Right renal cortex interstitium (tissue), 3 donors: ENCODE measurements around the gene TMF1. TPM values are rescaled to one million over a fixed set of nuclear protein-coding genes. Genes with fewer than 3 reads are reported as not detected.

ENCODE experiments used
- DNase-seq, 3 donors: peaks; one replicate each; pipeline ENCODE4 v3.0.0-alpha.2; 2013; ENCODE audit warnings: low read depth in 3 of 3, low spot score in 2 of 3
- polyA plus RNA-seq, 3 donors: library from polyadenylated mRNA; unstranded; fragments of 120-200 nt; gene quantifications; one replicate each; pipeline ENCODE4 v1.2.1, GENCODE V29; 2013; ENCODE audit not compliant: insufficient read length in 3 of 3

TMF1 gene
- polyA plus RNA-seq, 3 donors: 41.7 to 47.5 (median 43.5) TPM

DNA sequence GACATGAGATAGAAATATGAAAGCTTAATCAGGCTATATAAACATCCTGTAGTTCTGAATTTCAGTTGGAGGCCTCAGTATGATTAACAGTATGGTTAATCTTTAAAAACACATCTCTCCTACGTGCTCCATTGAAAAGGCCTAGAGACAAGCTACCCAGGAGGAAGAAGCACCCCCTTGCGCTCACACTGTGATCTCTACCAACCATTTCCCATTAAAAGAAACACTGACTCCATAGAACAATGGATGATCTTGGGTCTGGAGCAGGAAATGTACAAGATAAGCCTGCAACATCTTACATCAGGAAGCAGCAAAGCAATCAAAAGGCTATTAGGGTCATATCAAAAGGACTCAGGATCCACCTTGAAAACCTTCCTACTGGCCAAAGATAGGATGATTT lies 35.2 kb downstream of the TMF1 start:
- DNase-seq: no peak

GRCh38 chr3:69016102-69016501 lies 36.0 kb downstream of the TMF1 start:
- no peak for DNase-seq

GRCh38 chr3:69014022-69014580 lies 38.0 kb downstream of the TMF1 start:
- peak in 1 of 3 donors; percentile 27 for DNase-seq

DNA sequence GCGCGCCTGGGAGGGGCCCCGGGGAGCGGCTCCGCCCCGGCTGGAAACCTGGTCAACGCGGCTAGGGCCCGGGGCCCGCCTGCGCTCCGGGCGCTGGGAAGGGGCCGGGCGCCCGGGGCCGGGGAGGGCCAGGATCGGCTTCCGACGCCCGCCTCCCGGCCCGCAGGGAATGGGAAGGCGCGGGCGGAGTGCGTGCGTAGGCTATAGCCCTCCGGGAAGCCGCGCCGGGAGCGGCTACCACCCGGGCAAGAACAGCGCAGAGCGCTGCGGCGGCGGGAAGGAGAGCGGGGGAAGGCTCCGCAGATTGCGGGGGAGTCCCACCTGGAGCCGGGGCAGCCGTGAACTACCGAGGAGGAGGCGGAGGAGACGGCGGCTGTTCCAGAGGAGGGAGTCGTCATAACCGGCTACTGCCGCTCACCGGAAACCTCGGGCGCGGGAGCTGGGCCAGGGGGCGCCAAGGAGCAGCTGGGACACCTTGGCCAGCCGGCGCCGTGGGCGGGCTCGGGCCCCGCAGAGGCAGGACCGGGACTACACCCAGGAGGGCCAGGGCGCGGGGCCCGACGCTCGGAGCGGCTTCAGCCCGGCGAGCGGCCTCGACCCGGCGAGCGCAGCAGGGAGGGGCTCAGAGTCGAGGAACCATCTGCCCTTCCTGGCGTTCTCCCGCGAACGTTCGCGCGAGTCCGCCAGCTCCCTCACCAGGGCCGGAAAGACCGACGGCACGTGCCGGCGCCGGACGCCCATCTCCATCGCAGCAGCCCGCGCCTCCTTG lies 38.7 kb downstream of the TMF1 start, which contains the start of gene EOGT:
Gene EOGT, minus strand, starts transcription at position 432 of the 769 bp plus-strand sequence. CDS start 3,838 bp downstream, outside the sequence.
- peak; percentile 54 to 75 (median 68) for DNase-seq

GRCh38 chr3:69012800-69013252 lies 39.3 kb downstream of the TMF1 start:
- peak in 2 of 3 donors; percentile 27 to 33 for DNase-seq

GRCh38 chr3:69012100-69012799 lies 39.9 kb downstream of the TMF1 start:
- peak in 1 of 3 donors; percentile 27 for DNase-seq

- DNase-seq: no peak
Observed at GRCh38 chr3:69011096-69011730, 40.9 kb downstream of the TMF1 start.

- no peak for DNase-seq
Observed at GRCh38 chr3:69009559-69010410, 42.3 kb downstream of the TMF1 start.

DNA sequence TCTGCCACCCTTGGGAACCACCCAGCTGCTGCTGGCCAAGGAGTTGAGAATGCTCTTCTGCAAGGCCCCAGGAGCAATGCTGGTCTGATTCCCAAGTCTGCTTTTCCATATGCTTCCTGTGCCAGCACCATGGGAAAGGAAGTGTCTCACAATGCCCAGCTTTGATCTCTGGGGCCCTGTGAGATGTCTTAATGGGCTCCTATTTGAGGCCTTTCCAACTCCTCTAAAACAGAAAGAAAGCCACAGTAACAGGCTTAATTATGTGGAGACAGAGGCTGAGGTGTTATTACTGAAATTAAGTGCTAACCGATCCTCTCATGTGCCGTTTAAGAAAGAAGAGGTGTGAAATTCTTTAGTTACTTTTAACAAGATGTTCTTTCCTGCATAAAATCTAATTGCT lies 43.2 kb downstream of the TMF1 start:
- no peak for DNase-seq

DNA sequence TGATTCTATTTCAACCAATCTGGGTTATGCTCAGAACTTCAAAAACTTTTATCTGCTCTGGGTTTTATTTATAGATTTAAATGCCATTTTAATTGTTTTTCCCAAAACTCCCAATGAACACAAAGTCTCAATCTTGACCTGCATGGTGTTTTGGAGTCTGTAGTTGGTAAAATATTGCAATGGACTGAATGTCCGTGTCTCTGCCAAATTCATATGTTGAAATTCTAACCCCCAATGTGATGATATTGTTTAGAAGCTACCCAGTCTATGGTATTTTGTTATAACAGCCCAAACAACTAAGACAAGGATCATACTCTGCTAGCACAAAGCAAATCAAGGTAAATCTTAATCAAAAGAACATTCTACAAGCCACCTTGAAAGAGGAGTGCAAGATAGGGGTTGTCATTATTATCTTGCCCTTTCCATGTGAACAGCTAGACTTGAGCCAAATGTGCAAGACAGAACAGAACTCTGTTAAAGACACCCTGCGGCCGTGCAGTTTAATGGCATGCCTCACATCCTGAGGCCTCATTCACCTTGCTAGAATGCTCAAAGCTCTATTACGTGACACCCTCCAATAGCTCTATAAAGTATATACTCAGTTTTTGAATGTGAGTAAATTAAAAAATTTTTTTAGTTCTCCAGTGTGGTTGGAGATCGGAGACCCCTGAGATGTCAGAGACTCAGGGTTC lies 46.2 kb downstream of the TMF1 start:
- DNase-seq: no peak

DNA sequence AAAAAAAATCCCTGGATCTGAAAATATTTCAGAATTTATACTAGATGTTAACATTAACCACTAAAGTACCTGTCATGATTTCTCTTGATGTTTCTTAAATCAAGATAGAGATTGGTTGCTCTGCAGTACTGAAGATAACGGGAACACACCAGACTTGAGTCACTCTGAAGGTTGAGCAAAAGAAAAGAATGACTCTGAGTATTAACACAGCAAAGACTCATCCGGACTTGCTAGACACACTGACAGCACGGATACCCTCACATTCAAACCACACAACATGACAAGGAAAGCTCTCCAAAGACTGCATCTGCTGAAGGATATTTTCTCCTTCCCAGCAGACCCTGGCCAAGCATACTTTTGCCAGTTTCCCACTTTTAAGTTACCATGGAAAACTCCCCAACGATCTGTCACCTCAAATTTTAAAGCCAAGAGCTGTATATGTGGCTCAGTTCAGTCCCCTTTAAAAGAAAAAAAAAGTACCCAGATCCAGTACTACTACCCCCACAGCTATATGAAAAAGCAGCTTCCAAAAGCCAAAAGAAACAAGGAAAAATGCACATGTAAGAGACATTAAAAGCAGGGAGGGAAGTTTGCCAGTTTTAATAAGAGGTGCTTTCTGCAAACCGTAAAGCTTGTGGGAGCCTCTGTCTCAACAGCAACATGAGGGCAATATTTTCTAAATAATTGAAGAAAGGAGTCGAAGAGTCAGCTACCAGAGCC lies 46.9 kb downstream of the TMF1 start:
- DNase-seq: no peak

GRCh38 chr3:69004138-69004537 lies 48.0 kb downstream of the TMF1 start:
- DNase-seq: no peak

DNA sequence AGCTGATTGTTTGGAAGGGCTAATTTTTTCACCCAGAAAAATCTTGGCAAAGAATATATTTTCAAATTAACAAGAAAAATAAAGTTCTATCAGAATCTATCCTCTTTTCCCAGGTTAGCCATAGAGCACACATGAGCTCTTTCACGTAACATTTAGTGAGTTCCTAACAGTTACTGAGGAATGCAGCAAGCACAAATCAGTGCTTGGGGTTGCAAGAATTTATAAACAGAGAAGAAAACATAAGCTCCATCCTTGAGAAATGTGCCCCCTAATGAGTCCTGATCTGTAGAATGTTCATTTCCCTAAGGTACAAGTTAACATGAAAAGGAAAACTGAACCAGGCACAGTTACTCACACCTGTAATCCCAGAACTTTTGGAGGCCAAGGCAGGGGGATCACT lies 52.5 kb downstream of the TMF1 start:
- DNase-seq: no peak

GRCh38 chr3:68999158-68999557 lies 53.0 kb downstream of the TMF1 start:
- no peak for DNase-seq

DNA sequence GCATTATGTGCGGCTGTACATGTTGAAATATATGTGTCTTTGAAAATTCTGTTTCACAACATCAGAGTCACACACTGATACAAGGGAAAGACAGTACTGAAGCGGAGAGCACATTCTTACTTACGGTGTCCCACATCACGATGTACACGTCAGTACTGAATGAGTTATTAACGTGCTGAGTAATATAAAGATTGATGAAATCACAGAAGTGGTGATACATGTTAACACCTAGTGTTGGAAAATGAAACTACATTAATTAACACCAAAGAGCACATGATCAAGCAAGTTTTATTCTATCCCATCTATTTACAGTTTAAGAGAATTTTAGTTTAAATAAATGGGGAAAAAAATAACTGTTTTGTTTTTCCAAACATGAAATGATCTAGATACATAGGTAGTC lies 54.2 kb downstream of the TMF1 start:
- no peak for DNase-seq

GRCh38 chr3:68996356-68996995 lies 55.7 kb downstream of the TMF1 start:
- DNase-seq: no peak

DNA sequence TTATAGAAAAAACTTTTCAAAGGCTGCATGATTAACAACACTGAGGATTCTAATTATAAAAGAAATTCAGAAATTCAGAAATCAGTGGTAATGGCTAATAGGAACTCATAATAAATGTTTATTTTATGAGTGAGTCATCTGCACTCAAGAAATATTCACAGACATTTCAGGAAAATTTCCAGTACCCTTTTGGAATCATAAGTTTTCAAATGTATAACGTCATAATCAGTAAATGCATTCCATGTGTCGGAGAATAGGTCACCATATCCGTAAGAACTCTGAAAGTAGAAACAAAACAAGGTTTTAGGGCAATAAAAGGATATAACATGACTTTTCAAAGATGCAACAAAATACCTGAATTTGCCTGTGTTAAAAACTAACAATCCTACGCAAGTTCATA lies 63.4 kb downstream of the TMF1 start:
- DNase-seq: no peak

DNA sequence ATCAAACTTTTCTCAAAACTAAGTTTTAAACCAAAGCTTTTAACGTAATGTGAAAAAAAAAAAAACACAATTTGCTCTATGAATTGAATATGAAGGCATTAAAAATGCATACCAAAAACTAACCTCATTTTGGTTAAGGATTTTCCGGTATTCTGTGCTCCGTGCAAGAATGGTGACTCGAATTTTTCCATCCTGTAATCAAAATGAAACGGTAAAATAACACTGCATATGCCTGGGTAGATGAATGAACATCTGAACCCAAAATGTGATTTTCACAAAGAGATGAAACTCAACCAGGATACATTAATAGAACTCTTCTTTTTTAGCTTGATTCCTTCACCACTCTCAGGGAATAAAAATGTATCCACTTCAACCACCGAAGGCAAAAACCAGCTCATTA lies 64.8 kb downstream of the TMF1 start:
- no peak for DNase-seq
